HepG2 (cell line): ENCODE data around the gene CHN2. TPM values are rescaled to one million over a fixed set of nuclear protein-coding genes. Genes with fewer than 3 reads are reported as not detected.

ENCODE experiments used
- ATAC-seq: fragments of 200-7000 bp; cut with Tn5 transposase; 3 replicates; pipeline ENCODE4 v1.9.1; 2020; ENCODE audit warnings: mild to moderate bottlenecking, moderate library complexity
- BruUV-seq: library from RNA; stranded (reverse); fragments of 400-500 nt; replicated peaks from 2 replicates; lab custom pipeline; 2021; lab: Mats Ljungman, UMichigan
- CTCF ChIA-PET: fragments of 300-600 bp; formaldehyde crosslinking; extraction: SDS; loops from one replicate; lab custom pipeline; 2021; ENCODE audit warnings: low total read pairs, inconsistent platforms, low intra/inter-chr PET ratio; lab: Yijun Ruan, JAX
- POLR2A ChIA-PET: fragments of 350-600 bp; sonication (Branson Sonifier 250); formaldehyde crosslinking; loops from one replicate; lab custom pipeline; 2020; ENCODE audit warnings: antibody characterized with exemption, inconsistent platforms; lab: Yijun Ruan, JAX
- DNase-seq: peaks from one replicate; pipeline ENCODE4 v3.0.0-alpha.2; 2015; ENCODE audit warnings: low spot score
- FAIRE-seq: peaks from 3 replicates; lab custom pipeline; 2011; peaks lifted over from hg19 to GRCh38; lab: Jason Lieb, UNC
- H2AFZ ChIP-seq: one replicate; pipeline ENCODE4 v1.6.1; 2011; ENCODE audit warnings: low read length, inconsistent platforms
- H3K27ac ChIP-seq: fragments of 300-600 bp; 3 replicates; pipeline ENCODE4 v1.8.0; 2011; ENCODE audit warnings: mixed run types, mild to moderate bottlenecking, mixed read lengths, low read length, inconsistent platforms; ENCODE audit not compliant: insufficient read depth; ENCODE audit errors: extremely low read length
- H3K27me3 ChIP-seq, 2 experiments: fragments of 200-600 bp in 1 of 2; 2 replicates in 1 of 2; 3 replicates in 1 of 2; pipeline versions ENCODE4 v1.6.0 to v1.8.0; 2011; ENCODE audit warnings: low read length in 2 of 2, mild to moderate bottlenecking in 2 of 2, moderate library complexity in 2 of 2, inconsistent platforms in 1 of 2; ENCODE audit not compliant: insufficient read depth in 2 of 2, control insufficient read depth in 1 of 2
- H3K36me3 ChIP-seq, 2 experiments: fragments of 200-600 bp in 1 of 2; replicated peaks in 1 of 2; 2 replicates in 1 of 2; 3 replicates in 1 of 2; pipeline versions ENCODE4 v1.5.1 to v1.8.0; 2011; ENCODE audit warnings: low read length in 2 of 2, inconsistent platforms in 1 of 2; ENCODE audit not compliant: insufficient read depth in 2 of 2, control insufficient read depth in 1 of 2
- H3K4me1 ChIP-seq: 2 replicates; pipeline ENCODE4 v1.5.1; 2012; ENCODE audit warnings: low read length, inconsistent platforms; ENCODE audit not compliant: insufficient read depth
- H3K4me2 ChIP-seq: 2 replicates; pipeline ENCODE4 v1.6.0; 2011; ENCODE audit warnings: low read depth, low read length, inconsistent platforms
- H3K4me3 ChIP-seq, 3 experiments: fragments of 200-600 bp in 1 of 3; sonication (generic), shearing (Covaris generic) in 1 of 3; replicated peaks in 1 of 3; 2 replicates each; pipeline ENCODE4 v1.5.1; 2011 to 2016; ENCODE audit warnings: low read length in 3 of 3, inconsistent platforms in 2 of 3, low read depth in 2 of 3, mild to moderate bottlenecking in 2 of 3, control low read depth in 1 of 3, mixed read lengths in 1 of 3; ENCODE audit not compliant: insufficient read depth in 1 of 3
- H3K79me2 ChIP-seq: one replicate; pipeline ENCODE4 v1.6.1; 2011; ENCODE audit warnings: low read length, inconsistent platforms; ENCODE audit not compliant: insufficient read depth
- H3K9ac ChIP-seq: 2 replicates; pipeline ENCODE4 v1.6.0; 2011; ENCODE audit warnings: mild to moderate bottlenecking, low read depth, low read length, inconsistent platforms; ENCODE audit not compliant: insufficient read depth
- H3K9me3 ChIP-seq: 2 replicates; pipeline ENCODE4 v1.5.1; 2012; ENCODE audit warnings: mild to moderate bottlenecking, low read length
- H4K20me1 ChIP-seq: 2 replicates; pipeline ENCODE4 v1.6.0; 2011; ENCODE audit warnings: inconsistent platforms, mild to moderate bottlenecking, low read length, moderate library complexity; ENCODE audit not compliant: insufficient read depth
- ATF1 ChIP-seq: IDR thresholded peaks from 2 replicates; pipeline ENCODE4 v1.6.1; 2016; ENCODE audit warnings: mild to moderate bottlenecking, control low read depth
- HOXA9 ChIP-seq: sonication (generic); formaldehyde crosslinking; IDR thresholded peaks from 2 replicates; pipeline ENCODE4 v1.8.1; 2022; ENCODE audit warnings: missing genetic modification reagents, mild to moderate bottlenecking, moderate library complexity, borderline replicate concordance
- NCOA5 ChIP-seq: sonication (generic); formaldehyde crosslinking; IDR thresholded peaks from 2 replicates; pipeline ENCODE4 v1.4.0; 2020; ENCODE audit warnings: missing genetic modification reagents
- PCBP1 ChIP-seq: fragments of 200-400 bp; formaldehyde crosslinking; IDR thresholded peaks from 2 replicates; pipeline ENCODE4 v1.6.1; 2017; ENCODE audit warnings: mild to moderate bottlenecking, low read depth, low read length, borderline replicate concordance
- POLR2AphosphoS2 ChIP-seq: IDR thresholded peaks from 2 replicates; pipeline ENCODE4 v1.6.1; 2011; ENCODE audit warnings: low read depth, low read length, improper control_type of control experiment
- ZFP1 ChIP-seq: IDR thresholded peaks from 2 replicates; pipeline ENCODE4 v1.6.1; 2016
- ZNF264 ChIP-seq: sonication (generic); formaldehyde crosslinking; IDR thresholded peaks from 2 replicates; pipeline ENCODE4 v1.4.0; 2020; ENCODE audit warnings: missing genetic modification reagents
- ZNF33B ChIP-seq: sonication (generic); formaldehyde crosslinking; IDR thresholded peaks from 2 replicates; pipeline ENCODE4 v1.5.1; 2020; ENCODE audit warnings: mild to moderate bottlenecking, missing genetic modification reagents
- ZNF629 ChIP-seq: sonication (generic); formaldehyde crosslinking; conservative IDR thresholded peaks from 2 replicates; pipeline ENCODE4 v1.5.0; 2020; ENCODE audit warnings: missing genetic modification reagents
- ZSCAN12 ChIP-seq: sonication (generic); formaldehyde crosslinking; IDR thresholded peaks from 2 replicates; pipeline ENCODE4 v1.9.0; 2021; ENCODE audit warnings: mild to moderate bottlenecking, missing genetic modification reagents
- WGBS: methylation state at CpG from one replicate; pipeline ENCODE4 v1.1.6; 2017; ENCODE audit warnings: low lambda C conversion rate; 5-methylcytosine and 5-hydroxymethylcytosine counted together
- in situ Hi-C: cut with HindIII; loops from 2 replicates; pipeline ENCODE4 v1.10.0; 2017; ENCODE audit warnings: low pct_unique_long_range_greater_than_20kb; ENCODE audit not compliant: extremely low pct_ligation_motif_present
- intact Hi-C: fragments of 100-400 bp; cut with micrococcal nuclease; formaldehyde crosslinking; loops from one replicate; pipeline ENCODE4 v1.10.0; 2022; ENCODE audit not compliant: unreplicated experiment
- polyA plus RNA-seq, 8 experiments: library from polyadenylated mRNA; depleted of rRNA in 3 of 8; stranded (reverse) in 7 of 8; unstranded in 1 of 8; fragments of >200 nt; fragmentation: Illumina TruSeq in 4 of 8; extraction: Trizol in 4 of 8; gene quantifications; 2 replicates each; pipeline versions ENCODE4 v1.2.1 to v1.2.3, GENCODE V29; 2011 to 2016; ENCODE audit warnings: low read depth in 4 of 8, missing spikeins in 1 of 8, mixed read lengths in 1 of 8; ENCODE audit not compliant: insufficient read depth in 1 of 8
- total RNA-seq, 5 experiments: library from RNA; depleted of rRNA; stranded (reverse); fragments of >200 nt; fragmentation: Illumina TruSeq; extraction: Trizol; gene quantifications; 2 replicates each; pipeline ENCODE4 v1.2.3, GENCODE V29; 2016; ENCODE audit warnings: low read depth in 1 of 5
- TF ChIP-seq, protein P1 (sequence below): sonication (generic); formaldehyde crosslinking; IDR thresholded peaks from 2 replicates; pipeline ENCODE4 v1.4.0; 2020; ENCODE audit warnings: missing genetic modification reagents, borderline replicate concordance

The CHN2 gene
- total and polyA plus RNA-seq, 2 of the 13 experiments (the other 11 are each of a cell fraction or from before 2014, with no cell fraction given), result 23.5 to 30.5 TPM

DNA sequence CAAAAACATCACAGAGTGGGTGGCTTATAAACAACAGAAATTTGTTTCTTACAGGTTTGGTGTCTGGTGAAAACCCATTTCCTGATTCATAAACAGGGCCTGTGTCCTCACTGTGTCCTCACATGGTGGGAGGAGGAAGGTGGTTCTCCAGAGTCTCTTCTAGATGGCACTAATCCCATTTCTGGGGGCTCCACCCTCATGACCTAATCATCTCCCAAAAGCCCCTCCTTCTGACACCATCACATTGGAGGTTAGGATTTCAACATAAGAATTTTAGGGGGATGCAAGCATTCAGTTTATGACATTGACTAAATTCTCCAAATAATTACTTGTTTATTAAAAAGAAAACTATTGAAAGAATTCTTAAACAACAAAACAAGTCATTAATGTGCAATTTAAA lies 116.0 kb downstream of the CHN2 start:
- H3K4me3 ChIP-seq, result no peak overlapping the region
- DNase-seq (no peak), ATAC-seq (no peak), FAIRE-seq (no peak)
- intact Hi-C loops (no loop called here), in situ Hi-C loops (no loop called here)
- H2AFZ ChIP-seq, result no peak overlapping the region
- peaks cover 21% of the 10 kb centered on the region for H3K4me1 ChIP-seq
- ChIA-PET CTCF (no interaction called here), POLR2A (no interaction called here)
- no peaks in the 10 kb centered on the region for H3K27me3 ChIP-seq
- H3K4me2 ChIP-seq, result no peak overlapping the region
- BruUV-seq, result no TSS peak
- no peak overlapping the region for H3K9ac ChIP-seq
- TF ChIP-seq POLR2AphosphoS2 (no peak), ZNF264 (CRISPR knock-in tag) (peak; percentile 97), PCBP1 (no peak), NCOA5 (CRISPR knock-in tag) (no peak), ZSCAN12 (CRISPR knock-in tag) (no peak), ZFP1 (CRISPR knock-in tag) (no peak), HOXA9 (CRISPR knock-in tag) (no peak), ZNF33B (CRISPR knock-in tag) (no peak), ATF1 (no peak)
- H4K20me1 ChIP-seq, result no peaks in the 10 kb centered on the region
- H3K27ac ChIP-seq, result no peak overlapping the region
- H3K9me3 ChIP-seq, result no peaks in the 10 kb centered on the region
- peaks cover 14% of the 10 kb centered on the region for H3K79me2 ChIP-seq
- H3K36me3 ChIP-seq, result peaks cover 2 to 5% of the 10 kb centered on the region in 2 experiments; a peak in 3 of 5 replicates

DNA sequence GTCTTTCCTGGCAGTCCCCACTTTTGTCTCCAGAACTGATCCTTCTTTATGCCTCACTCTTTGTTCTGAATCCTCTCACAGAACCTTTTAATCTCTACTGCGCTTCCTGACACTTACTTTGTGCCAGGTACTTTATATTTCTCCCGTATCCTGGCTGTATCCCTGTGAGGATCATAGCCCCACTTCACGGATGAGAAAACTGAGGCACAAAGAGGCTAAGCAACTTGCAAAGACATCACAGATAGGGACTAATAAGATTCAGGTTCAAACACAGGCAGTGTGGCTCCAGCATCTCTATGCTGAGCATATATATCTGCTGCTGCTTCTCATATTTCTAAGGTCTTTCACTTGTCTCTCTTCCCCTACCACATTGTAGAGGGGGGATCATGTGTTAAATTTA lies 116.7 kb downstream of the CHN2 start:
- CTCF ChIA-PET, result no interaction called here

More for the DNA sequence above, 116.7 kb downstream of the CHN2 start:
- POLR2A ChIA-PET, result no interaction called here
- no peak overlapping the region for H3K9ac ChIP-seq
- H3K79me2 ChIP-seq, result peaks cover 14% of the 10 kb centered on the region
- ATAC-seq (no peak), DNase-seq (no peak), FAIRE-seq (no peak)
- H2AFZ ChIP-seq, result no peak overlapping the region
- WGBS, result 96% methylated on average over 3 of the region's 3 CpGs
- H3K36me3 ChIP-seq, result peaks cover 2 to 5% of the 10 kb centered on the region in 2 experiments; a peak in 3 of 5 replicates
- peaks cover 14% of the 10 kb centered on the region for H3K4me1 ChIP-seq
- H3K9me3 ChIP-seq, result no peaks in the 10 kb centered on the region
- intact Hi-C loops, result no loop called here
- BruUV-seq, result no TSS peak
- TF ChIP-seq, protein P1, sequence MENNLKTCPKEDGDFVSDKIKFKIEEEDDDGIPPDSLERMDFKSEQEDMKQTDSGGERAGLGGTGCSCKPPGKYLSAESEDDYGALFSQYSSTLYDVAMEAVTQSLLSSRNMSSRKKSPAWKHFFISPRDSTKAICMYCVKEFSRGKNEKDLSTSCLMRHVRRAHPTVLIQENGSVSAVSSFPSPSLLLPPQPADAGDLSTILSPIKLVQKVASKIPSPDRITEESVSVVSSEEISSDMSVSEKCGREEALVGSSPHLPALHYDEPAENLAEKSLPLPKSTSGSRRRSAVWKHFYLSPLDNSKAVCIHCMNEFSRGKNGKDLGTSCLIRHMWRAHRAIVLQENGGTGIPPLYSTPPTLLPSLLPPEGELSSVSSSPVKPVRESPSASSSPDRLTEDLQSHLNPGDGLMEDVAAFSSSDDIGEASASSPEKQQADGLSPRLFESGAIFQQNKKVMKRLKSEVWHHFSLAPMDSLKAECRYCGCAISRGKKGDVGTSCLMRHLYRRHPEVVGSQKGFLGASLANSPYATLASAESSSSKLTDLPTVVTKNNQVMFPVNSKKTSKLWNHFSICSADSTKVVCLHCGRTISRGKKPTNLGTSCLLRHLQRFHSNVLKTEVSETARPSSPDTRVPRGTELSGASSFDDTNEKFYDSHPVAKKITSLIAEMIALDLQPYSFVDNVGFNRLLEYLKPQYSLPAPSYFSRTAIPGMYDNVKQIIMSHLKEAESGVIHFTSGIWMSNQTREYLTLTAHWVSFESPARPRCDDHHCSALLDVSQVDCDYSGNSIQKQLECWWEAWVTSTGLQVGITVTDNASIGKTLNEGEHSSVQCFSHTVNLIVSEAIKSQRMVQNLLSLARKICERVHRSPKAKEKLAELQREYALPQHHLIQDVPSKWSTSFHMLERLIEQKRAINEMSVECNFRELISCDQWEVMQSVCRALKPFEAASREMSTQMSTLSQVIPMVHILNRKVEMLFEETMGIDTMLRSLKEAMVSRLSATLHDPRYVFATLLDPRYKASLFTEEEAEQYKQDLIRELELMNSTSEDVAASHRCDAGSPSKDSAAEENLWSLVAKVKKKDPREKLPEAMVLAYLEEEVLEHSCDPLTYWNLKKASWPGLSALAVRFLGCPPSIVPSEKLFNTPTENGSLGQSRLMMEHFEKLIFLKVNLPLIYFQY (CRISPR knock-in tag), result no peak
- TF ChIP-seq ZNF629 (CRISPR knock-in tag), result peak; percentile 82
- H3K4me3 ChIP-seq, result no peak overlapping the region
- no peak overlapping the region for H3K27ac ChIP-seq
- no peaks in the 10 kb centered on the region for H4K20me1 ChIP-seq
- no peaks in the 10 kb centered on the region for H3K27me3 ChIP-seq
- in situ Hi-C loops, result no loop called here
- H3K4me2 ChIP-seq, result no peak overlapping the region
